Upper lobe of left lung (tissue), 4 donors: ENCODE data around the gene PAX5.

Source experiments
- CTCF ChIP-seq, 6 experiments: fragments of 450-650 bp in 4 of 6; fragments of 200-600 bp in 2 of 6; sonication (generic) in 2 of 6; IDR thresholded peaks; one replicate each; pipeline ENCODE4 v1.5.1; 2016 to 2019; ENCODE audit warnings: antibody characterized with exemption in 6 of 6
- POLR2AphosphoS5 ChIP-seq, 2 donors: sonication (generic); formaldehyde crosslinking; IDR thresholded peaks; one replicate each; pipeline ENCODE4 v1.5.1; 2017; ENCODE audit warnings: antibody characterized with exemption in 2 of 2

- TF ChIP-seq CTCF (IDR thresholded peaks at IDR 0.05) (no peak), POLR2AphosphoS5 (IDR thresholded peaks at IDR 0.05) (no peak)
Observed at GRCh38 chr9:36815566-36816348, 218.3 kb downstream of the PAX5 start.
